ENCODE measurements around the gene AGPAT1. TPM values are rescaled to one million over a fixed set of nuclear protein-coding genes. Genes with fewer than 3 reads are reported as not detected.

AGPAT1 gene
- total and polyA plus RNA-seq, 2 of the 13 experiments (the other 11 are each of a cell fraction or from before 2014, with no cell fraction given) = 51.3 to 139 TPM

DNA sequence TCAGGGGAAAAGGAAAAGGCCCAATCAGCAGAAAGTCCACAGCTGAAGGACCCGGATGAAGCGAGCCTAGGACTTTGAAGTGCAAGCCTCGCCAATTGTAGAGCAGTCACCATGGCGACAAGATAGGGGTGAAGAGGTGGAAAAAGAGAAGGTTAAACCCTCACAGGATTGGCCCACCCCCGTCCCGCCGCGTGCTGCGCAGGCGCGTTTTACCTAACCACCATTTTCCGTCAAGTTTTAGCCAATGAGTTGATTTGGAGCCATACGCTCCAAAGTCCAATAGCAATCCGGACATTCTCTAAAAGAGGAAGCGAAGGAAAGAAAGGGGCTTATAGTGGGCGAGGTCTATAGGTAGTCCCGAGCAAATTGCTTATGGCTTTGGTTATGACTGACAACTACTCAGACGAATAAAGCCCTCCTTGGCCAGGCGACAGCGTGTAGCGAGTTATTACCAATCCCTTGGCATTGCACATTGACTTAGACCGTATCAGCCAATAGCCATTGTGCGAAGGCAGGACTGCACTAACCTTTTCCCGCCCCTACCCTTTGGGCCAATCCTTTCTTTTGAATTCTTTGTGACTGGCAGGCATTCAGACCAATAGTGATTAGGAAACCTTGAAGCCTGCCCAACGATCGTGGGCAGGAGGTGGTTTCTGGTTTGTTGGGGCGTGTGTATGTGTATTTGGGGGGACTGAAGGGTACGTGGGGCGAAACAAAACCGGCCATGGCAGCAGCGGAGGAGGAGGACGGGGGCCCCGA is 2.1 kb upstream of the AGPAT1 start, which contains the start of gene RNF5 (continued):
- no peak for TF ChIP-seq KLF13 (CRISPR knock-in tag; IDR thresholded peaks at IDR 0.05)
- no peak for TF ChIP-seq ZNF101 (CRISPR knock-in tag; IDR thresholded peaks at IDR 0.05; ENCODE audit: borderline replicate concordance, low read depth)
- peak; percentile 41; the same call in 1 of the 2 replicates for TF ChIP-seq TBX3 (IDR thresholded peaks at IDR 0.05; ENCODE audit: borderline replicate concordance)
- TF ChIP-seq PHF20 (CRISPR knock-in tag; IDR thresholded peaks at IDR 0.05) = peak; percentile 7; the same call in 1 of the 2 replicates
- TF ChIP-seq AHR (CRISPR knock-in tag; IDR thresholded peaks at IDR 0.05) = no peak
- no peak for TF ChIP-seq CBX1 (IDR thresholded peaks at IDR 0.05; ENCODE audit: low read depth)
- no peak for TF ChIP-seq FUBP1 (CRISPR knock-in tag; IDR thresholded peaks at IDR 0.05; ENCODE audit: borderline replicate concordance)
- no peak for TF ChIP-seq MTF2 (CRISPR knock-in tag; IDR thresholded peaks at IDR 0.05; ENCODE audit: borderline replicate concordance)
- TF ChIP-seq NFYB (CRISPR knock-in tag; IDR thresholded peaks at IDR 0.05) = peak; percentile 92
- peak; percentile 89 for TF ChIP-seq SALL2 (CRISPR knock-in tag; IDR thresholded peaks at IDR 0.05)
- TF ChIP-seq GABPA (IDR thresholded peaks at IDR 0.05; ENCODE audit: low read depth, low read length) = peak; percentile 38
- peak; percentile 70 for TF ChIP-seq GABPA (CRISPR knock-in tag; IDR thresholded peaks at IDR 0.05; ENCODE audit: low read depth)
- TF ChIP-seq NCOR1 (IDR thresholded peaks at IDR 0.05; ENCODE audit: borderline replicate concordance, low read length) = peak; percentile 91; the same call in 1 of the 2 replicates
- TF ChIP-seq, protein P1, sequence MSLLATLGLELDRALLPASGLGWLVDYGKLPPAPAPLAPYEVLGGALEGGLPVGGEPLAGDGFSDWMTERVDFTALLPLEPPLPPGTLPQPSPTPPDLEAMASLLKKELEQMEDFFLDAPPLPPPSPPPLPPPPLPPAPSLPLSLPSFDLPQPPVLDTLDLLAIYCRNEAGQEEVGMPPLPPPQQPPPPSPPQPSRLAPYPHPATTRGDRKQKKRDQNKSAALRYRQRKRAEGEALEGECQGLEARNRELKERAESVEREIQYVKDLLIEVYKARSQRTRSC (CRISPR knock-in tag; IDR thresholded peaks at IDR 0.05; ENCODE audit: low read depth) = no peak
- peak; percentile 25; the same call in 1 of the 2 replicates for TF ChIP-seq HCFC1 (IDR thresholded peaks at IDR 0.05; ENCODE audit: low read depth, low read length)
- TF ChIP-seq MXI1 (IDR thresholded peaks at IDR 0.05; ENCODE audit: borderline replicate concordance, low read depth, low read length) = peak; percentile 90; the same call in 2 of the 3 replicates
- TF ChIP-seq MEF2D (CRISPR knock-in tag; IDR thresholded peaks at IDR 0.05) = no peak
- TF ChIP-seq FOSL1 (CRISPR knock-in tag; IDR thresholded peaks at IDR 0.05; ENCODE audit: borderline replicate concordance) = no peak
- TF ChIP-seq ZBED4 (CRISPR knock-in tag; IDR thresholded peaks at IDR 0.05; ENCODE audit: borderline replicate concordance) = 0 out of 2 replicates have a peak, but pooled peaks have one; percentile 13
- TF ChIP-seq NR2F6 (IDR thresholded peaks at IDR 0.05) = no peak; the same call in 1 of the 2 replicates
- TF ChIP-seq NR2F6 (CRISPR knock-in tag; IDR thresholded peaks at IDR 0.05) = no peak
- 0 out of 2 replicates have a peak, but pooled peaks have one; percentile 5 for TF ChIP-seq DR1 (CRISPR knock-in tag; IDR thresholded peaks at IDR 0.05)
